Measurements from ENCODE around the gene ADORA1.

GRCh38 chr1:203142124-203142523, 14.6 kb downstream of the ADORA1 start:
- TF ChIP-seq, protein P1, sequence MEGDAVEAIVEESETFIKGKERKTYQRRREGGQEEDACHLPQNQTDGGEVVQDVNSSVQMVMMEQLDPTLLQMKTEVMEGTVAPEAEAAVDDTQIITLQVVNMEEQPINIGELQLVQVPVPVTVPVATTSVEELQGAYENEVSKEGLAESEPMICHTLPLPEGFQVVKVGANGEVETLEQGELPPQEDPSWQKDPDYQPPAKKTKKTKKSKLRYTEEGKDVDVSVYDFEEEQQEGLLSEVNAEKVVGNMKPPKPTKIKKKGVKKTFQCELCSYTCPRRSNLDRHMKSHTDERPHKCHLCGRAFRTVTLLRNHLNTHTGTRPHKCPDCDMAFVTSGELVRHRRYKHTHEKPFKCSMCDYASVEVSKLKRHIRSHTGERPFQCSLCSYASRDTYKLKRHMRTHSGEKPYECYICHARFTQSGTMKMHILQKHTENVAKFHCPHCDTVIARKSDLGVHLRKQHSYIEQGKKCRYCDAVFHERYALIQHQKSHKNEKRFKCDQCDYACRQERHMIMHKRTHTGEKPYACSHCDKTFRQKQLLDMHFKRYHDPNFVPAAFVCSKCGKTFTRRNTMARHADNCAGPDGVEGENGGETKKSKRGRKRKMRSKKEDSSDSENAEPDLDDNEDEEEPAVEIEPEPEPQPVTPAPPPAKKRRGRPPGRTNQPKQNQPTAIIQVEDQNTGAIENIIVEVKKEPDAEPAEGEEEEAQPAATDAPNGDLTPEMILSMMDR (conservative IDR thresholded peaks at IDR 0.05) = no peak
- no peak for TF ChIP-seq ZFX (IDR thresholded peaks at IDR 0.05)
